ENCODE results near the gene NTN4.

GRCh38 chr12:95629392-95629791 is 161.2 kb downstream of the NTN4 start:
- TF ChIP-seq CTCF (IDR thresholded peaks at IDR 0.05; ENCODE audit: low read depth, low read length, poor library complexity, severe bottlenecking): no peak
- no peak for TF ChIP-seq EZH2phosphoT487 (IDR thresholded peaks at IDR 0.05; ENCODE audit: borderline replicate concordance, low read length)

Measured in DOHH2 (cell line).